Mucosa of descending colon (tissue), 3 donors: ENCODE results near the gene BLMH. TPM values are rescaled to one million over a fixed set of nuclear protein-coding genes. Genes with fewer than 3 reads are reported as not detected.

Source experiments
- ATAC-seq: fragments of 200-7000 bp; cut with Tn5 transposase; one replicate; pipeline ENCODE4 v1.9.1; 2020; ENCODE audit warnings: mild to moderate bottlenecking, moderate library complexity
- DNase-seq, 3 donors: peaks; one replicate each; pipeline ENCODE4 v3.0.0-alpha.2; 2020
- H3K36me3 ChIP-seq: fragments of 200-600 bp; one replicate; pipeline ENCODE4 v1.8.0; 2021; ENCODE audit warnings: low read depth, mild to moderate bottlenecking
- H3K4me1 ChIP-seq: fragments of 200-600 bp; one replicate; pipeline ENCODE4 v1.8.0; 2021; ENCODE audit warnings: low read depth, mild to moderate bottlenecking
- H3K4me3 ChIP-seq: fragments of 200-600 bp; one replicate; pipeline ENCODE4 v1.8.0; 2021; ENCODE audit warnings: mild to moderate bottlenecking
- H3K9me3 ChIP-seq: fragments of 200-600 bp; one replicate; pipeline ENCODE4 v1.8.0; 2021; ENCODE audit warnings: mild to moderate bottlenecking
- intact Hi-C, 2 donors: fragments of 100-400 bp; cut with DNase I in 1 of 2; cut with micrococcal nuclease in 1 of 2; formaldehyde crosslinking; loops; one replicate each; pipeline versions ENCODE4 v1.11.0 to v1.11.1; 2022; cut with DNase I, micrococcal nuclease
- total RNA-seq, 3 donors: library from RNA; stranded (reverse); fragmentation: NEBNext Ultra II Directional in 2 of 3; extraction: Animal tissue kit (Norgen Biotek cat#: 25700) in 2 of 3; gene quantifications; one replicate each; pipeline versions ENCODE4 v1.2.1 to v1.2.4, GENCODE V29; 2021 to 2023
- TF ChIP-seq, protein P1 (sequence below): fragments of 200-600 bp; IDR thresholded peaks from one replicate; pipeline ENCODE4 v1.8.0; 2022; ENCODE audit warnings: antibody characterized with exemption, mild to moderate bottlenecking
- donor health status: DM: no; HTN: no; CAD: no; lungs with moderate emphysema.
- donor health status: DM: no; HTN: no; CAD: no.
- donor health status: DM: no; HTN: yes; CAD: no.

The BLMH gene
- total RNA-seq, 3 donors from 2014 or later, result 18.1 to 31.9 (median 22.0) TPM

DNA sequence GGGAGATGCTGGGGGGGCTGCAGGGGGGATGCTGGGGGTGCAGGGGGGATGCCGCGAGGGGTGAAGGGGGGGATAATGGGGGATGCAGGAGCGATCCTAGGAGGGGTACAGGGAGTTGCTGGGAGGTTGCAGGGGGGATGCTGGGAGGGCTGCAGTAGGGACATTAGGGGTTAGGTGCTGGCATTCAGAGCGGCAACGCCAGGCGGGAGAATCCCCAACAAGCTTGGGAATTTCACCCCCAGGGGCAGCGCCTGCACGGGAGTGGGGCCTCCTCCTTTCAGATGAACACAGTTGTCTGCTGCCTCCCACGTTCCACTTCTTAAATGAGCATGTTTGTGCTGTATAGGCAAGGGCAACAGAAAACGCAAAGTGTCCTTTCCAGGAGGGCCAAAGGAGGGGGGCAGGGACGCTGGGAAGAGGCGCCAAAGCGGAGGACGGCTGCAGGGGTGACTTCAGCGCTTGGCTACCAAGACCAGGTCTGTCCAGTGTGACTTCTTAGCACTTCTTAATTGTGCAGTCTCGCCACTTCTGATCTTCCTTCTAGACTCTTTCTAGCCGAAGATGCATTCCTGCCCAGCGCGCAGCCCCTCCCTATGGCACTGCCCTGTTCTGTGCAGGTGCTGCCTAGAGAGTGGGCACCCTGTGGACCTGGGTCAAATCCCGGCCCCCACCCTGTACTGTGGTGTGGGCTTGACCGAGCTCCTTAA, 54.3 kb downstream of the BLMH start:
- intact Hi-C loops, result no loop called here
- H3K36me3 ChIP-seq, result no peaks in the 10 kb centered on the region
- DNase-seq (no peak), ATAC-seq (no peak)
- TF ChIP-seq, protein P1, sequence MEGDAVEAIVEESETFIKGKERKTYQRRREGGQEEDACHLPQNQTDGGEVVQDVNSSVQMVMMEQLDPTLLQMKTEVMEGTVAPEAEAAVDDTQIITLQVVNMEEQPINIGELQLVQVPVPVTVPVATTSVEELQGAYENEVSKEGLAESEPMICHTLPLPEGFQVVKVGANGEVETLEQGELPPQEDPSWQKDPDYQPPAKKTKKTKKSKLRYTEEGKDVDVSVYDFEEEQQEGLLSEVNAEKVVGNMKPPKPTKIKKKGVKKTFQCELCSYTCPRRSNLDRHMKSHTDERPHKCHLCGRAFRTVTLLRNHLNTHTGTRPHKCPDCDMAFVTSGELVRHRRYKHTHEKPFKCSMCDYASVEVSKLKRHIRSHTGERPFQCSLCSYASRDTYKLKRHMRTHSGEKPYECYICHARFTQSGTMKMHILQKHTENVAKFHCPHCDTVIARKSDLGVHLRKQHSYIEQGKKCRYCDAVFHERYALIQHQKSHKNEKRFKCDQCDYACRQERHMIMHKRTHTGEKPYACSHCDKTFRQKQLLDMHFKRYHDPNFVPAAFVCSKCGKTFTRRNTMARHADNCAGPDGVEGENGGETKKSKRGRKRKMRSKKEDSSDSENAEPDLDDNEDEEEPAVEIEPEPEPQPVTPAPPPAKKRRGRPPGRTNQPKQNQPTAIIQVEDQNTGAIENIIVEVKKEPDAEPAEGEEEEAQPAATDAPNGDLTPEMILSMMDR, result no peak
- H3K9me3 ChIP-seq, result no peaks in the 10 kb centered on the region
- H3K4me1 ChIP-seq, result peaks cover 17% of the 10 kb centered on the region
- H3K4me3 ChIP-seq, result no peak overlapping the region

DNA sequence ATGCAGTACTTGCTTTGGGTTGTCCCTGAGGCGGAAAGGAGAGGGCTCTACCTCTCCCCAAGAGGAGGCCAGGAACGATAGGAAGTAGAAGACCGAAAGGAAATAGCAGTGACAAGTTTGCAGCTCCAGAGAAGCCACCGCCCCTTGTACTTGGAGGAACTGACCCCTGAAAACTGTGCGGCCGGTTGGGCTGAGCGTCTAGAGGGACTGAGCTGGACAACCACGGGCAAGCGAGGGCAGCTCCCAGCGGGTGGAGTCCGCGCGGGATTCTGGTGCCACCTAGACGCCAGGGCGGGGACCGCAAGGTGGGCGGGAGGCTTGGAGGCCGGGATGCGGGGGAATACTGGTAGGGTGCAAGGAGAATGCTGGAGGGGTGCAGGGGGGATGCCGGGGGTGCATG, 55.0 kb downstream of the BLMH start:
- H3K4me3 ChIP-seq, result no peak overlapping the region
- H3K36me3 ChIP-seq, result no peaks in the 10 kb centered on the region
- DNase-seq, result peak in 2 of 3 donors; percentile 57 to 75
- no peaks in the 10 kb centered on the region for H3K9me3 ChIP-seq
- peak; percentile 79 for ATAC-seq
- TF ChIP-seq, protein P1, result no peak
- H3K4me1 ChIP-seq, result peaks cover 17% of the 10 kb centered on the region
- intact Hi-C loops, result no loop called here

DNA sequence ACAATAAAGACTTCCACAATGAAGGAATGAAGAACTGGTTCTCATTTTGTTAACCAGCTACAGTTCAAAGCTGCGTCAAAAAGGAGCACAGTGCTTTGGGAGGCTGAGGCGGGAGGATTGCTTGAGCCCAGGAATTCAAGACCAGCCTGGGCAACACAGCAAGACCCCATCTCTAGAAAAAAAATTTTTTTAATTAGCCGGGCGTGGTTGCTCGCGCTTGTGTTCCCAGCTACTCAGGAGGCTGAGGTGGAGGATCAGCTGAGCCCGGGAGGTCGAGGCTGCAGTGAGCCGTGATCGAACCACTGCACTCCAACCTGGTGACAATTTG, 55.5 kb downstream of the BLMH start:
- Histone ChIP-seq H3K4me1 (peaks cover 17% of the 10 kb centered on the region), H3K36me3 (no peaks in the 10 kb centered on the region), H3K4me3 (no peak overlapping the region), H3K9me3 (no peaks in the 10 kb centered on the region)
- no peak for DNase-seq
- intact Hi-C loops, result no loop called here
- TF ChIP-seq, protein P1, result no peak
- no peak for ATAC-seq

DNA sequence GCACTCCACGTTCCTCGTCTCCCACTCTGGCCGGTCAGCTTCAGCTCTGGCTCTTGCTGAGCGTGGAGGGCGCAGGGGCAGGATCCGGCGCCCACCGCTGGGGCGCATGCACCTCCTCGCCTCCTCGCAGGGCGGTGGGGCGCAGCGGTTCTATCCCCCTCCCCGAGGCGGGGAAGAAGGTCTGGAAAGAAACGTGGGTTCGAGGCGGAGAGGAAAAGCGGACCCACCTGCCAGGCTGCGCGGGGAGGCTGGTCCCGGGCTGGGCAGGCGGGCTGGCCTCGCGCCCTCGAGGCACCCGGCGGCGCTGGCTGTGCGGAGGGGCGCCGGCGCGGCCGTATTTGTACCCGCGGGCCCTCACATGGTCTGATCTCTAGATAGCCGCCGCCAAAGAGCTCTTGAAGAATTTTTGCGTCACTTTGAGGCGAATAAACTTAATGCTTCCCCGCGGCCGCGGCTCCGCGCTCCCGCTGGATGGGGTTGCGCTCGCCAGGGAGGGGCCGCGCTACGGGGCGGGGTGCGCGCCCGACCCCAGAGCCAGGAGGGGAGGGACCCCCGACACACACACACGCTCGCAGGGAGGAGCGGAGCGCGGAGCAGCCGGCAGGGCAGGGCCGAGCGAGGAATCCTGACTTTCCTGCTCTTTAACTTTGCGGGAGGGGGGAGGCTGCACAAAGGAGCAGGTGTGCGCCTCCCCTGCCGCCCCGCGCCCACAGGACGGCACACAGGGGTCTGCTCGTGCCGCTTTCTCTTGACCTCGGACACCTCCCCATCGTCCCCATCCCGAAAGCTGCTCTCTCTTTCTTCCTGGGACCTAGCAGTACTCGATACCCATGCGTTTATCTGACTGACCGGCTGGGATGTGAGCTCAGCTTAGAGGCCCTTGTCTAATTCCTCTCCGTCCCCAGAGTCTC, 56.1 kb downstream of the BLMH start, which contains the start of gene SLC6A4:
Gene SLC6A4 (minus strand): TSS at position 312 of the 911 bp plus-strand sequence. CDS start 13,739 bp downstream, outside the sequence.
- ATAC-seq (peak; percentile 28), DNase-seq (no peak)
- H3K36me3 ChIP-seq, result no peaks in the 10 kb centered on the region
- intact Hi-C loops, result no loop called here
- H3K4me3 ChIP-seq, result no peak within 1 kb of the TSS
- H3K4me1 ChIP-seq, result peaks cover 17% of the 10 kb centered on the region
- no peaks in the 10 kb centered on the region for H3K9me3 ChIP-seq
- TF ChIP-seq, protein P1, result no peak

DNA sequence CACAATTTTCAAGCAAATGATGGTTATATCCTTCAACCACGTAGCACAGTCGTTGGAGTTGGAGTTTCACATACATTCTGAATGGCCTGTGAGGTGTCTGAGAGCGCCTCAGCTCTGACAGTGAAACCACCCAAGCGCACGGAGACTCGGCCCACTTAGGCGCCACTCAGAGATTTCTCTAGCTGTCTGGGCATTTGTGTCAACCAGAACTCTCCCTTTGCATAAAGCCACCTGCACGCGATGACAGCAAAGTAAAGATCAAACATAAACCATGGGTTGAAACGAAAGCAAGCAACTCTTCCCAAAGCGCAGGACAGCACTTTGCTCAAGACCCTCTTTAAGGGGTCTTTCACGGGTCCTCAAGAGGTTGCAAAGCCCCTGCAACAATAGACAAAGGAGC, 56.8 kb downstream of the BLMH start:
- ATAC-seq, result no peak

More for the DNA sequence above, 56.8 kb downstream of the BLMH start:
- Histone ChIP-seq H3K36me3 (no peaks in the 10 kb centered on the region), H3K9me3 (no peaks in the 10 kb centered on the region), H3K4me3 (no peak overlapping the region), H3K4me1 (peaks cover 17% of the 10 kb centered on the region)
- TF ChIP-seq, protein P1, result no peak
- intact Hi-C loops, result no loop called here
- no peak for DNase-seq
